NCI-H1694 (cell line): ENCODE results near the gene MCF2.
"Not testable (repeated sequence)": the region's sequence is repeated elsewhere in the genome, so short reads cannot be mapped to it uniquely, and the experiment has no call there.

Experiments used
- DNase-seq: peaks from one replicate; lab custom pipeline; 2025; lab: John Stamatoyannopoulos, UW

MCF2 gene

GRCh38 chrX:139708067-139708466 is at the start of gene MCF2:
MCF2 (minus strand) TSS chrX:139708167; CDS start chrX:139651744, 56,423 bp downstream.
- no peak for DNase-seq

DNA sequence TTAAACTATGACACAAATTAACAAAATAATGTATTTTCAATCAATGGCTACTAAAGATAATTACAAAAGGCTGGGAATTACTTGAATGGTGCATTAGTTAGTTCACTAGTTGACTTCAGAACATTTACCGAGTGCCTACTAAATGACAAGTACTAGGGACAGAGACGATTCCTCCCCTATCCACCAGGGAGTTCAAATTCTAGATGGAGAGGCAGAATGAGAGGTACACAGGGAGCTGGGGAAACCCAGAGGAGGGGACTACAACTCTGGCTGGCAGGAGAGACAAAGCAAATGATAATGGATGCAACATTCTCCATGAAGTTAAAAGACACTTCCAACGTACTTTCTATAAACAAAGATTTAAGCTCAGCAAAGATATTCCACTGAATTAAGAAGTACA is 43.1 kb upstream of the MCF2 start:
- no peak for DNase-seq

DNA sequence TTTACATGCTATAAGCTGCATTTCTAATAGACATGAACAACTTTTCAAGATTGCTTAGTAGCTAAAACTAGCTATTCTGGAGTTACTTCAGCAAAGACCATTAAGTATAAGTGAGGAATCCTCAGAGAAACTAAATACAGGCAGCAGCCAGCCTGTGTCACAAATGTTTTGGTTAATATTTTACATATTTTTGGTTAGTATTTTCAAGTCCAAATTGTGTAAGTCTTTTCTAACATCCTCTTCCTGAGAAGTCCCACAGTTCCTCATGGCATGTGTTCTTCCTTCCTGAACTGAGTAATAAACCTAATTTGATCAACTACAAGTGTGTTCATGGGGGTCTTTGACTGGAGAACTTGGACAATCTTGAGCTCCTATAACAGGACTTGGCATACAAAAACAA is 42.4 kb upstream of the MCF2 start:
- DNase-seq, result no peak

DNA sequence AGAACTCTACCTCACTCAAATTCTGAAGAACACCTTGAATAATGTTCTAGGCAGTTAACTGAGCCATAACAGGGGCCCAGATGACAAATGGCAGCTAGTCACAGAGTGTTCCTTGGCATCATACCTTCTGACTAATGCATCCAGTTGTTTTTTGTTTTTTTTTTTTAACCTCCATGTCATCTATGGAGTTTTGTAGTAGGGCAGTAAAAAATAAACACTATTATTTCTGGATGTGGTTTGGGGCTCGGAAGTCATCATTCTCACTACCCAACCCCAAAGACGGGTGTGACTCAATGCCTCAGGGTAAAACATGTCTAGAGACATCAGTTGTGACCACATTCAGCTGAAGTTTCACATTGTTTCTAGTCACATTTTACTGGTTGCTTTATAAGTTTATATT is 31.2 kb upstream of the MCF2 start:
- DNase-seq, result no peak

GRCh38 chrX:139738581-139738980 is 30.6 kb upstream of the MCF2 start:
- no peak for DNase-seq

DNA sequence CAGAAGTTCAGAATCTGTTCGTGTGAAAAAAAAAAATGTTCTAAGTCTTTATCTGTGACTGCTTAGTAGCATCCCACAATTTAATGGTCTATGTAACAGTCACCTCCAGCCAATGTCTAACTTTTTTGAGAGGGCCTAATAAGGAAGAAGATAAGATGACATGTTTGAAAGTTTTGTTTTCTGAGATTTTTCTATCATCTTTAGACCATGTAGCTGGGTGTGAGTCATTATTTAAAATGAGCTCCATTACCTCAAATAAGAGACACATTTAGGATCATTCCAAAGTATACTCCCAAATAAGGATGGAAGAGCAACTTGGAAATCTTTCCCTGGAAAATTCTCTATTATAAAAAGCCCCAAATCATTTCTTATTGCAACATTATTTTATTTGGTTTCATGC is 28.2 kb upstream of the MCF2 start:
- no peak for DNase-seq

DNA sequence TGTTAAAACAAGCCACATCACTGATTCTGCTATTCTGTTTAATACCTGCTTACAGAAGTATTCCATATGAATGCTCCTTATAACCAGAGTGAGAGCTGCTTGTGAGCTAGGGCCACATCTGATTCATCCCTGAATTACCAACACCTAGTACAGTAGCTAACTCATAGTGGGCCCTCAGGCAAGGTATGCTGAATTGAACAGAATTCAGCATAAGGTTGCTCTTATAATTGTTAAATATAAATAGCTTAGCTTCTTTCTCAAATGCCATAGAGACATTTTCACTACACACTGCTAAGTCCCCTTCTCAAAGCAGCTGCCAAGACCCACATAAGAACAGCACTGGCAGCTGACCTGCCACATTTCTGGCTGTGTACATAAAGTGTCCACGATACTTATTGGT is 27.0 kb upstream of the MCF2 start:
- DNase-seq, result no peak

DNA sequence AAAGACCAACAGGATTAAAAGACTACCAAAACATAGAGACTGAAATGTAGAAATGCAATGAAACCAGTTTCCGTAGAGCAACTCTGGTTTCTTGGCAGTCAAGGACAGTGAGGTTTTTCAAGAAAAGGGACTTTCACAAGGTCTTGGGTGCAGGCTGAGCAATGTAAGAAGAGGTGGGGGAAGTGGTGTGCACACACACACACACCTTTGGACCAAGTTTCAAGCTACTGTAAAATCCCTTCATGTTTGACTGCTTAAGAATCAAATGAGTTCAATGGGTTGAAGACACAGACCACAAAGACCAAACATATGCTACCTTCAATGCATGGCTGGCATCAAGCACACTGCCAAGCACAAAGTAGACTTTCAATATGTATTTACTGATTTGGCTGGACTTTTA is 17.8 kb upstream of the MCF2 start:
- DNase-seq, result no peak

DNA sequence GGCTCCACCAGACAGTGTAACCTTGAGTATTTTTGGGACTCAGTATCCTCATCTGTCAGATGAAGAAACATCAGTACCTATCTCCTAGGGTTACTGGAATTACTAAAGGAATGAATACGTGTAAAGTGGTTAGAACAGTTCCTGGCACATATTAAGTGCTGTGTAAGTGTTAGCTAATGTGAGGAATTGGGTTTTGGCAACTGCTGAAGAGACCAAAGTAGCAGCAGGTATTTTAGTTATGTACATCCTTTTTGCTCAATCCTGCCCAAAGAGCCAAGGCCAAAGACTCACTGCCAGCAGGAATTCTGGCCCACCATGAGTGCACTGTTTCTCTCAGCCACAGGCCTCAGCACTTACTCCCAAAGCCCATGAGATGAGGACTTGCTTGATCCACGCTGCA is 16.7 kb upstream of the MCF2 start:
- no peak for DNase-seq

GRCh38 chrX:139720979-139721378 is 13.0 kb upstream of the MCF2 start:
- DNase-seq, result no peak

DNA sequence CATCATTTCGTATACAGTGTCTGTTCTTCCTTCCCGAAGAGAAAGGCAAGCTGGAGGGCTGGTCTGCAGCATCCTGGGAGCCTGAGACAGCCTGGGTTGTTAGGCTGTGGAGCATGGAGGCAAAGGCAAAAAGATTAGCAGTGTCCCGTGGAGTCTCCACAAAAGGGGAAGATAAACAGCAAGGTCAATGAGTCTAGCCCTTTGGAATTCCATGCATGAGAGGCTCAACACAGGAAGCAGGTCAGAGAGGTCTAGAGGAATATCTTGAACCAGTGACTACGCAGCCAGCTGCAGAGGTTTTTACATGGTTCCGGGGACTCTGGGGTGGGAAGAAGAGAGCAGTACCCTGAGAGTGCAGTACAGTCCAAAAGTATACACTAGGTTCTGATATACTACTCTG is 12.2 kb upstream of the MCF2 start:
- DNase-seq, result no peak

DNA sequence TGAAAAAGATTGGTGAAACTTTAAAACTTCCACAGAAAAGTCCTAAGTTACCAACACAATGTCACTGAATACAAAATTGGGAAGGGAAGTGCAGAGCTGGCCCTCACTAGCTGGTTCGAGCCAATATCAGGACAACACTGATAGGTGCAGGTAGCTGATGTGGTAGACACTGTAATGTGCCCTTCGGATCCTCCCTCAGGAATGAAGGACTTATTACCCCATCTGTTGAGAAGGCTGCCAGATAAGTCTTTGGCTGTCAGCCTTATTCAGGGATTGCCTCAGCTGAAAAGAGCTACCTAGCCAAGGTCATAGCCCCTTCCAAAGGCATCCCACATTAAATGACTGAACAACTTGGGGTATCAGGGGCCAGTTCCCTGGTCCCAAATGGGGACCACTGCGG is 5.3 kb downstream of the MCF2 start:
- DNase-seq, result no peak

- DNase-seq, result no peak
Measured at GRCh38 chrX:139692908-139693307, 15.1 kb downstream of the MCF2 start.

- no peak for DNase-seq
Measured at GRCh38 chrX:139692506-139692849, 15.5 kb downstream of the MCF2 start.

DNA sequence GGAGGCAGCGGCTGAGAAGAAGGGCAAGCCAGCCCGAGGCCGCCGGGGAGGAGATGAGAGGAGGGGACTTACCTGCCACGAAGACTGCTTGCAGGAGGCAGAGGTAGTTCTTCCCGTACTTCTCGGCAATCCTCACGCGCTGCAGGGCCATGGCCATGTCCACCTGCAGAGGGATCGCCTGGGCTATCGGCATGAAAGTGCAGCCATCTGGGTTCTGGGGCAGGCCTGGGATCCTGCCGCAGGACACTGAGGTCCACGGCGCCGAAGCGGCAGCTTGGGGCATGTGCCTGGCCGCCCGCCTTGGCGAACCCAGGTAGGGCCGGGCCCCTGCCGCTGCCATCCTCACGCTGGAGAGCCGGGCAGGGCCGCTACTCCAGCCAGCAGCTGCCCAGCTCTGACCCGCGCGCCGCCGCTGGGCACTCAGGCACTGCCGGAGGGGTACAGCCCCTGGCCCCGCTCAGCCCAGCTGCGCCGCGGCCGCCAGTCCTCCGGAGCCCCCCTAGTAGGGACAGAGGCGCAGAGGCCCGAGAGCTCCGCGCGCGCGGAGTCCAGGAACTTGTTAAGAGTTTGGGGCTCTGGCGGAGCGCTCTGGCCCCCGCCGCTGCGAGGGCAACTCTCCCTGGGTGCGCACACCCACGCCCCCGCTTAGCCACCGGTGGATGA is 16.0 kb downstream of the MCF2 start:
- DNase-seq, result no peak

DNA sequence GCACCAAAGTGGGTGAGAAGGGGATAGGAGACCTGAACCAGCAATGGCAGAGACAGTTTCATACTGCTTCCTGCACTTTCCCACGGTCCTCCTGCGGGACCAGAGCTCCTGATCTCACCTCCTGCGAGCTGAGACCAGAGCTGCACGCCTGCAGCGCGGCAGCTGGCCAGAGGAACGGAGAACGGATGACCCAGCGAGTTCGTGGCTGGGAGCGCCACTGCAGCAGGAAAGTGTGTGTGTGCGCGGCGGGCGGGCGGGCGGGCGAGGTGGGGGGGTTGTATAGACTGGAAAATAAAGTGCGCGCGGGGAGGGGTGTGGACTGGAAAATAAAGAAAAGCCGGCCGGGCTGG is 16.5 kb downstream of the MCF2 start:
- no peak for DNase-seq

GRCh38 chrX:139685175-139685574 is 22.8 kb downstream of the MCF2 start:
- DNase-seq, result not testable (repeated sequence)

DNA sequence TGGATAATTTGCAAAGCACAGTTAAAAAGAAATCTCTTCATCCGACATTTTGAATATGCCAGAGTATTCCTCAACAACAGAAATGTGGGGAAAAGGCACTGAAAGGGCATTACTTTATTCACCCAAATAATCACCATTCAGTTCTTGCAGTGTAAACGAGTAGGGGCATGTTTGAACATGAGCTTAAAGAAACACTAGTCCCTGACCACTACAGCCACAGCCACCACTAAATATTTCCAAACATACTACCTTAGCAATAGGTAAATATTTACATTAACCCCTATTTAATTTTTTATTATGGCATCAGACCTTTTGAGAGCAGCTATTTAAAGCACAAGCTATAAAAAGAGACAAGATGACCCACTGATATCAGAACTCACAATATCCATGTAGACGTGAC is 27.6 kb downstream of the MCF2 start:
- no peak for DNase-seq

- DNase-seq, result no peak
Measured at GRCh38 chrX:139647597-139647996, 60.4 kb downstream of the MCF2 start.

DNA sequence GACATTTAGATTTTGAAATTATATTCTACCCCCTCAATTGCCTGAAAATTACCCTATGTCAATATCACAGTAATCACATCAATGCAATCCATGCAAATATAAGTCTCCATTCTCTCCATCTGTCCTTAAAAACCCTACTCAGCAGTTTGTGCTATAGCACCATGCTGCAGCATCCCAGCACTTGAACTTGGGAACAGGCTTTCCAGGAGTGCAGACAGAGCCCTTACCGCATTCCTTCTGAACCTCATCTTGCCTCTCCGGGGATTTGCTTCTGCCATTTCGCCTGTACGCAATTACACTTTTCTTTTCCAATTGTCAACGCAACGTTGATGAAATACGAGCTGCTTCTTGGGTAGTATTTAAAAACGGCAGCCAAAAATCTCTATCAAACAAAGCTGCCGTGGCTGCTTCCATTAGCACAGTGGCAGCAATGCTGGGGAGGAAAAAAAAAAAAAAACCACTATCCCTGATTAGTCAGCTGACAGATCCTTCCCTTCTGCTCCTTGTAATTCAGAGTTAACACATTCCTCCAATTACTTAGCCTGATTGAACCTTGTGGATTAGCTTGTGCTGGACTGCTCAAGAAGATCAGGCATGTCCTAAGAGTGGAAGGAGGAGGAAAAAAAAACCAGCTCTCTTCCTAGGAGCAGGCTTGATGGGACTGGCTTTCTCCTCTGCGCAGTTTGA is 65.6 kb downstream of the MCF2 start:
- DNase-seq, result no peak

GRCh38 chrX:139640259-139640658 is 67.7 kb downstream of the MCF2 start:
- no peak for DNase-seq

GRCh38 chrX:139639253-139639652 is 68.7 kb downstream of the MCF2 start:
- no peak for DNase-seq

DNA sequence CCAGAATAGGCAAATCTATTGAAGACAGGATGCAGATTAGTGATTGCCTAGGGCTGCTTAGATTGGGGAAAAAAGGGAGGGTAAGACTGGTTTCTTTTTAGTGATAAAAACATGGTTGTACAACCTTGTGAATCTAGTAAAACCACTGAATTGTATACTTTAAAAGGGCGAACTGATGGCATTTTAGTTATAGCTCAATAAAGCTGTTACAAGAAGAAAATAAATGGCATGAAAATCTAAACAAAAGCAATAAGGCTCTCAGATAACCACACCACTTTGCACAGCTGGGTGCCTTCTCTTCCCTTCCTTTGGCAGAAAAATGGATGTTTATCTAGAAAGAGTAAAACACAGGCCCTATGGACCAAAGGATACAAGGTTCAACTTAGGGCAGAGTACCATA is 107.9 kb downstream of the MCF2 start:
- DNase-seq, result no peak

GRCh38 chrX:139596068-139596467 is 111.9 kb downstream of the MCF2 start:
- no peak for DNase-seq
